Liver (tissue), 9 donors: Measurements from ENCODE around the gene ERVFRD-1. TPM values are rescaled to one million over a fixed set of nuclear protein-coding genes. Genes with fewer than 3 reads are reported as not detected.

Experiments
- DNase-seq: peaks from one replicate; pipeline ENCODE4 v3.0.0-alpha.2; 2017; ENCODE audit warnings: low spot score
- H3K27ac ChIP-seq, 2 donors: one replicate each; pipeline ENCODE4 v1.7.0; 2013; ENCODE audit warnings: inconsistent platforms in 2 of 2, low read length in 2 of 2, control low read depth in 1 of 2, low read depth in 1 of 2, mild to moderate bottlenecking in 1 of 2
- H3K27me3 ChIP-seq, 4 donors: one replicate each; pipeline versions ENCODE4 v1.6.1 to v1.7.0; 2013; ENCODE audit warnings: low read length in 3 of 4, inconsistent platforms in 1 of 4, mild to moderate bottlenecking in 1 of 4, moderate library complexity in 1 of 4; ENCODE audit not compliant: control insufficient read depth in 4 of 4, insufficient read depth in 4 of 4
- H3K36me3 ChIP-seq, 4 donors: one replicate each; pipeline versions ENCODE4 v1.6.1 to v1.7.0; 2013; ENCODE audit warnings: low read length in 3 of 4, mild to moderate bottlenecking in 3 of 4, low read depth in 1 of 4, moderate library complexity in 1 of 4; ENCODE audit not compliant: control insufficient read depth in 4 of 4, insufficient read depth in 3 of 4
- H3K4me1 ChIP-seq, 4 donors: one replicate each; pipeline versions ENCODE4 v1.6.1 to v1.7.0; 2013; ENCODE audit warnings: low read length in 3 of 4, mild to moderate bottlenecking in 3 of 4, moderate library complexity in 1 of 4; ENCODE audit not compliant: control insufficient read depth in 4 of 4, insufficient read depth in 4 of 4
- H3K4me3 ChIP-seq, 3 donors: one replicate each; pipeline versions ENCODE4 v1.6.1 to v1.7.0; 2013; ENCODE audit warnings: low read length in 3 of 3, control low read depth in 1 of 3, low read depth in 1 of 3, mild to moderate bottlenecking in 1 of 3
- H3K9ac ChIP-seq, 2 donors: one replicate each; pipeline ENCODE4 v1.7.0; 2013; ENCODE audit warnings: low read length in 2 of 2, mild to moderate bottlenecking in 2 of 2, moderate library complexity in 2 of 2, control low read depth in 1 of 2, low read depth in 1 of 2
- H3K9me3 ChIP-seq, 4 donors: one replicate each; pipeline versions ENCODE4 v1.6.1 to v1.7.0; 2013; ENCODE audit warnings: low read length in 3 of 4; ENCODE audit not compliant: control insufficient read depth in 4 of 4
- CTCF ChIP-seq: fragments of 150-350 bp; IDR thresholded peaks from 2 replicates; pipeline ENCODE4 v1.5.1; 2017; ENCODE audit warnings: improper control_type of control experiment, low read depth, low read length; ENCODE audit not compliant: missing input control
- GABPA ChIP-seq, 2 donors: IDR thresholded peaks in 1 of 2; conservative IDR thresholded peaks in 1 of 2; 2 replicates each; pipeline ENCODE4 v1.6.1; 2016; ENCODE audit warnings: antibody characterized with exemption in 2 of 2, mild to moderate bottlenecking in 1 of 2, moderate library complexity in 1 of 2
- HNF4A ChIP-seq, 2 donors: conservative IDR thresholded peaks; 2 replicates each; pipeline ENCODE4 v1.6.1; 2016; ENCODE audit warnings: antibody characterized with exemption in 2 of 2, mild to moderate bottlenecking in 2 of 2
- HNF4G ChIP-seq: IDR thresholded peaks from 2 replicates; pipeline ENCODE4 v1.6.1; 2016; ENCODE audit warnings: antibody characterized with exemption
- MAX ChIP-seq: IDR thresholded peaks from 2 replicates; pipeline ENCODE4 v1.6.1; 2016; ENCODE audit warnings: antibody characterized with exemption
- NR2F2 ChIP-seq: IDR thresholded peaks from 2 replicates; pipeline ENCODE4 v1.6.1; 2016; ENCODE audit warnings: antibody characterized with exemption
- REST ChIP-seq: IDR thresholded peaks from 2 replicates; pipeline ENCODE4 v1.6.1; 2016; ENCODE audit warnings: antibody characterized with exemption, mild to moderate bottlenecking
- RXRA ChIP-seq, 2 donors: IDR thresholded peaks; 2 replicates each; pipeline ENCODE4 v1.6.1; 2017 to 2018; ENCODE audit warnings: antibody characterized with exemption in 2 of 2, mild to moderate bottlenecking in 1 of 2
- SP1 ChIP-seq: IDR thresholded peaks from 2 replicates; pipeline ENCODE4 v1.6.1; 2018; ENCODE audit warnings: antibody characterized with exemption, mild to moderate bottlenecking
- YY1 ChIP-seq: IDR thresholded peaks from 2 replicates; pipeline ENCODE4 v1.6.1; 2016; ENCODE audit warnings: antibody characterized with exemption, mild to moderate bottlenecking
- ZBTB33 ChIP-seq: IDR thresholded peaks from 2 replicates; pipeline ENCODE4 v1.6.1; 2016; ENCODE audit warnings: antibody characterized with exemption
- WGBS: extraction: QIAGEN DNeasy Blood & Tissue Kit; methylation state at CpG from one replicate; pipeline ENCODE4 v1.1.7; 2013; 5-methylcytosine and 5-hydroxymethylcytosine counted together
- polyA plus RNA-seq, 2 donors: library from polyadenylated mRNA; stranded (reverse) in 1 of 2; unstranded in 1 of 2; fragments of 200-250 nt in 1 of 2; fragments of >200 nt in 1 of 2; fragmentation: Nextera tagmentation in 1 of 2; extraction: Ambion mirVana in 1 of 2; gene quantifications; one replicate each; pipeline versions ENCODE4 v1.2.1 to v1.2.3, GENCODE V29; 2013 to 2015
- total RNA-seq, 2 donors: library from RNA; depleted of rRNA; stranded (reverse); fragments of >200 nt; gene quantifications; one replicate each; pipeline ENCODE4 v1.2.3, GENCODE V29; 2014
- TF ChIP-seq, protein P1 (sequence below): IDR thresholded peaks from 2 replicates; pipeline ENCODE4 v1.6.1; 2016; ENCODE audit warnings: antibody characterized with exemption
- donor health status: healthy.
- donor health status: healthy.
- donor health status: healthy.
- donor health status: healthy.
- donor health status: healthy.

Gene ERVFRD-1
- total and polyA plus RNA-seq, 4 donors, result 0.07 to 0.28 (median 0.14) TPM; not detected in 1

DNA sequence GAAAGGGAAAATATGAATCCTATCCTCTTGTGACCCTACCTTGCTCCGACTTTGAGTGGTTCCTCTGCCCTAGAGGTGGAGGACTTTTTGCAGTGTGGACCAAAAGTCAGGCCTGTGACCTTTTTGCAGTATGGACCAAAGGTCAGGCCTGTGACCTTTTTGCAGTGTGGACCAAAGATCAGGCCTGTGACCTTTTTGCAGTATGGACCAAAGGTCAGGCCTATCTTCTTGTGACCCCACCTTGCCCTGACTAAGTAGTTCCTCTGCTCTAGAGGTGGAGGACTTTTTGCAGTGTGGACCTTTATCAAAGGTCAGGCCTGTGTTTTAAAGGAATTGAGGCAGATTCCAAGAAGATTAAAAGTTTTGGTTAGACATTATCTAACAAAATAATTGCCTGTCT is 10.9 kb upstream of the ERVFRD-1 start:
- H3K4me3 ChIP-seq, result no peak overlapping the region
- no peaks in the 10 kb centered on the region for H3K36me3 ChIP-seq
- 58% methylated on average over 1 of the region's 1 CpG for WGBS
- TF ChIP-seq SP1, result no peak
- TF ChIP-seq HNF4G, result peak; percentile 37
- peak; percentile 75 for TF ChIP-seq NR2F2
- TF ChIP-seq GABPA (IDR thresholded peaks at IDR 0.05 in 1 of 2, conservative IDR thresholded peaks at IDR 0.05 in 1 of 2), result no peak
- TF ChIP-seq RXRA (IDR thresholded peaks at IDR 0.05), result peak; percentile 65 to 83
- peak; percentile 77 to 90 for TF ChIP-seq HNF4A (conservative IDR thresholded peaks at IDR 0.05)
- DNase-seq, result no peak
- H3K9ac ChIP-seq, result no peak overlapping the region
- H3K27ac ChIP-seq, result no peak overlapping the region
- peaks cover 0 to 1% (median 0%) of the 10 kb centered on the region in 4 donors for H3K4me1 ChIP-seq
- no peaks in the 10 kb centered on the region for H3K27me3 ChIP-seq
- no peaks in the 10 kb centered on the region for H3K9me3 ChIP-seq

DNA sequence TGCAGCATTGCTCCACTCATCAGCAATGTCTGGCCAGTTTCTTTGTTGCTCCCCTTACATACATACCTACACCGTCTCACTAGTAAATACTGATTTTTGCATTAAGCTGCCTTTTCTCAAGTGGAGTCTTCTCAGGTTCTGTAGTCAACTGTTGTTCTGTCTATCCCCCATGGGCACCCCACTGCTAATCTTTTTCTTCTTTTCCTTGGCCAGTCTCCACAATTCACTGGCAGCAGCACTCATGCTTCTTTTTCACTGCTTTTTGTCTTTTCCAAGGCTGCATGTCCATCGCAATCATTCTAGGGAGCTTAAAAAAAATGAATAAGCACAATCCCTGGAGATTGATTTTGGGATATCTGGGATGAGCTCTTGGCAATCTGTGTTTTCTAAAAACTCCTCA is 10.3 kb upstream of the ERVFRD-1 start:
- Histone ChIP-seq H3K36me3 (no peaks in the 10 kb centered on the region), H3K4me1 (peaks cover 0 to 1% (median 0%) of the 10 kb centered on the region in 4 donors), H3K4me3 (no peak overlapping the region), H3K27ac (no peak overlapping the region), H3K27me3 (no peaks in the 10 kb centered on the region), H3K9me3 (no peaks in the 10 kb centered on the region), H3K9ac (no peak overlapping the region)
- 93% methylated on average over 2 of the region's 2 CpGs for WGBS
- TF ChIP-seq YY1 (no peak), REST (no peak), CTCF (no peak), ZBTB33 (no peak), MAX (no peak)
- TF ChIP-seq, protein P1, sequence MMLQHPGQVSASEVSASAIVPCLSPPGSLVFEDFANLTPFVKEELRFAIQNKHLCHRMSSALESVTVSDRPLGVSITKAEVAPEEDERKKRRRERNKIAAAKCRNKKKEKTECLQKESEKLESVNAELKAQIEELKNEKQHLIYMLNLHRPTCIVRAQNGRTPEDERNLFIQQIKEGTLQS, result no peak
- no peak for DNase-seq
